H9 (cell line): ENCODE data around the gene PPM1H. TPM values are rescaled to one million over a fixed set of nuclear protein-coding genes. Genes with fewer than 3 reads are reported as not detected.
A peak's percentile ranks its signal among the peaks of the same experiment; 100 is the strongest.

Experiments used
- DNase-seq: peaks from one replicate; pipeline ENCODE4 v3.0.0-alpha.2; 2017
- H2AFZ ChIP-seq: one replicate; pipeline ENCODE4 v1.6.1; 2013; ENCODE audit warnings: mild to moderate bottlenecking, low read length, control low read depth, moderate library complexity
- H2AK5ac ChIP-seq: 2 replicates; pipeline ENCODE4 v1.6.1; 2013; ENCODE audit warnings: low read length, control low read depth, mixed read lengths; ENCODE audit not compliant: insufficient read length
- H2BK120ac ChIP-seq: one replicate; pipeline ENCODE4 v1.6.1; 2013; ENCODE audit warnings: low read depth, mild to moderate bottlenecking, low read length, control low read depth, inconsistent platforms; ENCODE audit not compliant: poor library complexity, severe bottlenecking
- H2BK12ac ChIP-seq: 2 replicates; pipeline ENCODE4 v1.6.1; 2013; ENCODE audit warnings: low read length, control low read depth, mixed read lengths, low read depth; ENCODE audit not compliant: insufficient read length
- H2BK15ac ChIP-seq: 2 replicates; pipeline ENCODE4 v1.6.1; 2013; ENCODE audit warnings: low read depth, low read length, control low read depth
- H2BK20ac ChIP-seq: one replicate; pipeline ENCODE4 v1.6.1; 2013; ENCODE audit warnings: low read depth, mild to moderate bottlenecking, low read length, control low read depth, inconsistent platforms; ENCODE audit not compliant: poor library complexity, severe bottlenecking
- H2BK5ac ChIP-seq: 2 replicates; pipeline ENCODE4 v1.6.1; 2013; ENCODE audit warnings: low read length, control low read depth, mixed read lengths; ENCODE audit not compliant: insufficient read length
- H3K14ac ChIP-seq: 2 replicates; pipeline ENCODE4 v1.6.1; 2013; ENCODE audit warnings: low read length, control low read depth; ENCODE audit not compliant: insufficient read depth
- H3K18ac ChIP-seq: 2 replicates; pipeline ENCODE4 v1.6.1; 2013; ENCODE audit warnings: low read depth, mild to moderate bottlenecking, mixed read lengths, low read length, control low read depth; ENCODE audit not compliant: insufficient read length
- H3K23ac ChIP-seq: 2 replicates; pipeline ENCODE4 v1.6.1; 2013; ENCODE audit warnings: low read length, control low read depth, mixed read lengths, low read depth; ENCODE audit not compliant: insufficient read length
- H3K23me2 ChIP-seq: 2 replicates; pipeline ENCODE4 v1.6.1; 2013; ENCODE audit warnings: low read depth, mild to moderate bottlenecking, mixed read lengths, low read length, control low read depth; ENCODE audit not compliant: insufficient read length, poor library complexity, severe bottlenecking
- H3K27ac ChIP-seq: 2 replicates; pipeline ENCODE4 v1.5.1; 2013; ENCODE audit warnings: low read length, control low read depth, mixed read lengths, low read depth; ENCODE audit not compliant: insufficient read length
- H3K27me3 ChIP-seq: 2 replicates; pipeline ENCODE4 v1.6.1; 2013; ENCODE audit warnings: low read length, control low read depth, inconsistent platforms; ENCODE audit not compliant: insufficient read depth
- H3K4ac ChIP-seq: 2 replicates; pipeline ENCODE4 v1.6.1; 2013; ENCODE audit warnings: low read depth, mild to moderate bottlenecking, control low read depth, inconsistent platforms, low read length, moderate library complexity
- H3K4me1 ChIP-seq: 2 replicates; pipeline ENCODE4 v1.6.1; 2013; ENCODE audit warnings: low read length, control low read depth, inconsistent platforms; ENCODE audit not compliant: insufficient read depth
- H3K4me2 ChIP-seq: 2 replicates; pipeline ENCODE4 v1.6.1; 2013; ENCODE audit warnings: low read length, control low read depth, mixed read lengths; ENCODE audit not compliant: insufficient read length, insufficient read depth
- H3K56ac ChIP-seq: 2 replicates; pipeline ENCODE4 v1.6.1; 2013; ENCODE audit warnings: low read depth, mild to moderate bottlenecking, mixed read lengths, low read length, control low read depth; ENCODE audit not compliant: insufficient read length
- H3K79me1 ChIP-seq: 2 replicates; pipeline ENCODE4 v1.6.1; 2013; ENCODE audit warnings: low read depth, mild to moderate bottlenecking, moderate library complexity, low read length, control low read depth, inconsistent platforms; ENCODE audit not compliant: insufficient read depth, poor library complexity, severe bottlenecking
- H3K79me2 ChIP-seq: 2 replicates; pipeline ENCODE4 v1.6.1; 2013; ENCODE audit warnings: low read length, control low read depth, inconsistent platforms; ENCODE audit not compliant: insufficient read depth
- H3K9ac ChIP-seq: 2 replicates; pipeline ENCODE4 v1.6.1; 2013; ENCODE audit warnings: low read length, control low read depth, mixed read lengths; ENCODE audit not compliant: insufficient read length; ENCODE audit errors: extremely low read depth
- H3K9me3 ChIP-seq: one replicate; pipeline ENCODE4 v1.6.1; 2013; ENCODE audit warnings: low read depth, low read length, inconsistent platforms; ENCODE audit not compliant: control insufficient read depth
- H3T11ph ChIP-seq: one replicate; pipeline ENCODE4 v1.6.1; 2013; ENCODE audit warnings: mild to moderate bottlenecking, low read length, control low read depth, inconsistent platforms
- H4K20me1 ChIP-seq: one replicate; pipeline ENCODE4 v1.6.1; 2013; ENCODE audit not compliant: control insufficient read depth, insufficient read length, insufficient read depth
- H4K5ac ChIP-seq: 2 replicates; pipeline ENCODE4 v1.6.1; 2013; ENCODE audit warnings: low read depth, mild to moderate bottlenecking, mixed read lengths, low read length, control low read depth; ENCODE audit not compliant: insufficient read length
- H4K8ac ChIP-seq: replicated peaks from 2 replicates; pipeline ENCODE4 v1.6.1; 2013; ENCODE audit warnings: low read length, control low read depth, mixed read lengths, low read depth; ENCODE audit not compliant: insufficient read length
- H4K91ac ChIP-seq: 2 replicates; pipeline ENCODE4 v1.6.1; 2013; ENCODE audit warnings: low read depth, mild to moderate bottlenecking, moderate library complexity, mixed read lengths, low read length, control low read depth; ENCODE audit not compliant: insufficient read length
- H3K27ac Mint-ChIP-seq, 3 experiments: 2 replicates in 2 of 3; 3 replicates in 1 of 3; pipeline ENCODE4 v1.8.0; 2020 to 2021; ENCODE audit warnings: mixed read lengths in 3 of 3, mild to moderate bottlenecking in 1 of 3, moderate library complexity in 1 of 3
- H3K27me3 Mint-ChIP-seq: 2 replicates; pipeline ENCODE4 v1.8.0; 2021; ENCODE audit warnings: low read depth, mild to moderate bottlenecking, moderate library complexity, mixed read lengths
- H3K36me3 Mint-ChIP-seq, 3 experiments: 2 replicates in 2 of 3; 3 replicates in 1 of 3; pipeline ENCODE4 v1.8.0; 2020 to 2021; ENCODE audit warnings: low read depth in 3 of 3, mixed read lengths in 3 of 3; ENCODE audit not compliant: insufficient read depth in 1 of 3
- H3K4me1 Mint-ChIP-seq, 2 experiments: 2 replicates each; pipeline ENCODE4 v1.8.0; 2020; ENCODE audit warnings: mixed read lengths in 2 of 2
- H3K4me3 Mint-ChIP-seq, 2 experiments: 2 replicates in 1 of 2; 3 replicates in 1 of 2; pipeline ENCODE4 v1.8.0; 2020 to 2021; ENCODE audit warnings: mild to moderate bottlenecking in 2 of 2, mixed read lengths in 2 of 2, moderate library complexity in 1 of 2
- H3K9me3 Mint-ChIP-seq, 2 experiments: 2 replicates in 1 of 2; 3 replicates in 1 of 2; pipeline ENCODE4 v1.8.0; 2020; ENCODE audit warnings: mild to moderate bottlenecking in 2 of 2, mixed read lengths in 2 of 2, moderate library complexity in 1 of 2
- WGBS: extraction: QIAGEN DNeasy Blood & Tissue Kit; methylation state at CpG from one replicate; pipeline ENCODE4 v1.1.7; 2013; ENCODE audit warnings: missing lambda C conversion rate, low lambda C conversion rate, mixed read lengths; ENCODE audit not compliant: insufficient read length; ENCODE audit errors: extremely low coverage; 5-methylcytosine and 5-hydroxymethylcytosine counted together
- total RNA-seq: library from RNA; stranded (reverse); gene quantifications from 2 replicates; pipeline ENCODE4 v1.2.1, GENCODE V29; 2021
- TF ChIP-seq, protein P1 (sequence below): fragments of 200-600 bp; sonication (generic); conservative IDR thresholded peaks from 3 replicates; pipeline ENCODE4 v1.8.0; 2021; ENCODE audit warnings: antibody characterized with exemption, mild to moderate bottlenecking

The PPM1H gene
- total RNA-seq, 1 experiment from 2014 or later: 22.1 TPM

GRCh38 chr12:62722971-62723680 lies 211.8 kb downstream of the PPM1H start:
- H3K9me3 Mint-ChIP-seq: no peaks in the 10 kb centered on the region
- H3K23me2 ChIP-seq: no peaks in the 10 kb centered on the region
- H4K20me1 ChIP-seq: no peaks in the 10 kb centered on the region
- no peak overlapping the region for H3K18ac ChIP-seq
- no peaks in the 10 kb centered on the region for H3K27me3 Mint-ChIP-seq
- peak overlapping the region in 1 of 3 experiments; percentile 66; a peak in 1 of 7 replicates for H3K27ac Mint-ChIP-seq
- H2BK15ac ChIP-seq: no peak overlapping the region
- peaks cover 44 to 45% of the 10 kb centered on the region in 2 experiments for H3K4me1 Mint-ChIP-seq
- H2AK5ac ChIP-seq: no peak overlapping the region
- no peak overlapping the region for H4K5ac ChIP-seq
- peaks cover 0 to 7% (median 0%) of the 10 kb centered on the region in 3 experiments; a peak in 5 of 7 replicates for H3K36me3 Mint-ChIP-seq
- no peaks in the 10 kb centered on the region for H3K27me3 ChIP-seq
- no peak overlapping the region for H3K4me2 ChIP-seq
- H4K91ac ChIP-seq: no peak overlapping the region
- H3K4me3 Mint-ChIP-seq: no peak overlapping the region
- no peak overlapping the region for H4K8ac ChIP-seq
- peak overlapping the region; percentile 6 for H2BK120ac ChIP-seq
- no peaks in the 10 kb centered on the region for H3K79me1 ChIP-seq
- no peaks in the 10 kb centered on the region for H3K79me2 ChIP-seq
- no peak overlapping the region for H3T11ph ChIP-seq
- no peak overlapping the region for H3K14ac ChIP-seq
- H2AFZ ChIP-seq: no peak overlapping the region
- no peaks in the 10 kb centered on the region for H3K9me3 ChIP-seq
- no CpG with 5 or more reads among the region's 3 CpGs for WGBS
- no peak overlapping the region for H3K23ac ChIP-seq
- H2BK12ac ChIP-seq: peak overlapping the region; percentile 33
- H3K4ac ChIP-seq: no peak overlapping the region
- no peak overlapping the region for H3K9ac ChIP-seq
- H3K27ac ChIP-seq: no peak overlapping the region
- no peak overlapping the region for H3K56ac ChIP-seq
- DNase-seq: no peak
- H2BK5ac ChIP-seq: no peak overlapping the region
- no peak overlapping the region for H2BK20ac ChIP-seq
- peaks cover 13% of the 10 kb centered on the region; the same call in 1 of the 2 replicates for H3K4me1 ChIP-seq
- TF ChIP-seq, protein P1, sequence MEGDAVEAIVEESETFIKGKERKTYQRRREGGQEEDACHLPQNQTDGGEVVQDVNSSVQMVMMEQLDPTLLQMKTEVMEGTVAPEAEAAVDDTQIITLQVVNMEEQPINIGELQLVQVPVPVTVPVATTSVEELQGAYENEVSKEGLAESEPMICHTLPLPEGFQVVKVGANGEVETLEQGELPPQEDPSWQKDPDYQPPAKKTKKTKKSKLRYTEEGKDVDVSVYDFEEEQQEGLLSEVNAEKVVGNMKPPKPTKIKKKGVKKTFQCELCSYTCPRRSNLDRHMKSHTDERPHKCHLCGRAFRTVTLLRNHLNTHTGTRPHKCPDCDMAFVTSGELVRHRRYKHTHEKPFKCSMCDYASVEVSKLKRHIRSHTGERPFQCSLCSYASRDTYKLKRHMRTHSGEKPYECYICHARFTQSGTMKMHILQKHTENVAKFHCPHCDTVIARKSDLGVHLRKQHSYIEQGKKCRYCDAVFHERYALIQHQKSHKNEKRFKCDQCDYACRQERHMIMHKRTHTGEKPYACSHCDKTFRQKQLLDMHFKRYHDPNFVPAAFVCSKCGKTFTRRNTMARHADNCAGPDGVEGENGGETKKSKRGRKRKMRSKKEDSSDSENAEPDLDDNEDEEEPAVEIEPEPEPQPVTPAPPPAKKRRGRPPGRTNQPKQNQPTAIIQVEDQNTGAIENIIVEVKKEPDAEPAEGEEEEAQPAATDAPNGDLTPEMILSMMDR: no peak
